HG03139 (cell line): ENCODE data around the gene CCDC7.
"Not testable (repeated sequence)": the region's sequence is repeated elsewhere in the genome, so short reads cannot be mapped to it uniquely, and the experiment has no call there.

ENCODE experiments used
- ATAC-seq: cut with Tn5 transposase; IDR thresholded peaks from one replicate; pipeline ENCODE4 v1.9.1; 2021; ENCODE audit not compliant: unreplicated experiment

CCDC7 gene

GRCh38 chr10:32445740-32446535 lies at the start of gene CCDC7:
Gene CCDC7, plus strand, starts transcription at chr10:32446140. Its CDS starts 5,503 bp downstream, at chr10:32451643.
- peak; percentile 98 for ATAC-seq

- not testable (repeated sequence) for ATAC-seq
These were observed 48.8 kb upstream of the CCDC7 start for GRCh38 chr10:32397163-32397562.

- ATAC-seq: not testable (repeated sequence)
These were observed 46.2 kb upstream of the CCDC7 start for GRCh38 chr10:32399720-32400119.

- no peak for ATAC-seq
These were observed 45.0 kb upstream of the CCDC7 start for GRCh38 chr10:32400961-32401360.

- no peak for ATAC-seq
These were observed 43.4 kb upstream of the CCDC7 start for GRCh38 chr10:32402499-32402898.

GRCh38 chr10:32403091-32403490 lies 42.8 kb upstream of the CCDC7 start:
- ATAC-seq: no peak

- ATAC-seq: no peak
These were observed 37.2 kb upstream of the CCDC7 start for GRCh38 chr10:32408690-32409089.

- ATAC-seq: no peak
These were observed 36.2 kb upstream of the CCDC7 start for GRCh38 chr10:32409741-32410140.

GRCh38 chr10:32410569-32410968 lies 35.4 kb upstream of the CCDC7 start:
- no peak for ATAC-seq

- no peak for ATAC-seq
These were observed 34.0 kb upstream of the CCDC7 start for GRCh38 chr10:32411797-32412498.

GRCh38 chr10:32412499-32412853 lies 33.5 kb upstream of the CCDC7 start:
- ATAC-seq: no peak

GRCh38 chr10:32413513-32413912 lies 32.4 kb upstream of the CCDC7 start:
- ATAC-seq: no peak

- no peak for ATAC-seq
These were observed 30.6 kb upstream of the CCDC7 start for GRCh38 chr10:32415361-32415760.

GRCh38 chr10:32417911-32418547 lies 27.9 kb upstream of the CCDC7 start:
- no peak for ATAC-seq

- no peak for ATAC-seq
These were observed 27.4 kb upstream of the CCDC7 start for GRCh38 chr10:32418572-32418971.

- ATAC-seq: no peak
These were observed 26.3 kb upstream of the CCDC7 start for GRCh38 chr10:32419615-32420014.

- no peak for ATAC-seq
These were observed 19.8 kb upstream of the CCDC7 start for GRCh38 chr10:32426186-32426585.

- no peak for ATAC-seq
These were observed 12.4 kb upstream of the CCDC7 start for GRCh38 chr10:32433542-32433941.

- ATAC-seq: no peak
These were observed 9.7 kb upstream of the CCDC7 start for GRCh38 chr10:32436215-32436614.

- ATAC-seq: no peak
These were observed 8.6 kb upstream of the CCDC7 start for GRCh38 chr10:32437334-32437733.

- ATAC-seq: no peak
These were observed 904 bp upstream of the CCDC7 start for GRCh38 chr10:32445036-32445435.
